Vagina (tissue), 2 donors: Measurements from ENCODE around the gene FANCC.

Experiments
- POLR2A ChIP-seq, 2 donors: fragments of 450-650 bp; IDR thresholded peaks; one replicate each; pipeline ENCODE4 v1.6.1; 2017; ENCODE audit warnings: antibody characterized with exemption in 2 of 2, mild to moderate bottlenecking in 2 of 2, moderate library complexity in 2 of 2
- TF ChIP-seq, protein P1 (sequence below), 3 experiments: fragments of 450-650 bp in 2 of 3; fragments of 200-600 bp in 1 of 3; sonication (generic) in 1 of 3; IDR thresholded peaks; one replicate each; pipeline ENCODE4 v1.5.1; 2017 to 2019; ENCODE audit warnings: antibody characterized with exemption in 3 of 3, mild to moderate bottlenecking in 2 of 3, moderate library complexity in 2 of 3

DNA sequence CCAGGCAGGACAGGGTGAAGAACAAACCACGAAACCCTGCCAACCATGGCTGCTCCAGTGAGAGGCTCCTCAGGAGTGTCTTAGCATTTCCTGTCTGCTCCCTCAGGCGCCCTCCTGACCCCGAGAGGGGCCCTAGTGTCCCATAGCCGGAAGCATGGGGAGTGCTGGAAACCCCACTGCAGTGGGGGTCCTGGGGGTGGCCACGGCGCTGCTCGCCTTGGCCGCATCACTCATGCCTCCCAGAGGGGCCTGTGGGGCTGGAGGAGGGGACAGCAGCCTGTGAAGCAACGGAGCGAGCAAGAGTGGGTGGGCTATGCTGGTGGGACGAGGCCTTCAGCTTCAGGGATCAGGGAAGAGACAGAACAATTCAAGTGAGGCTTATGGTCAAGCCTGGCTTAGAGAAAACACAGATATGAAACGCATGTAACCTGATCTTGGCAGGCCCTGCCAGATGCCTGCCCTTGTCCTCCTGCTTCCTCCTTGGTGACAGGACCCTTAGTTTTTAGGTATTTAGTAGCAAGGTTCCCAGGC, 219.1 kb downstream of the FANCC start:
- TF ChIP-seq, protein P1, sequence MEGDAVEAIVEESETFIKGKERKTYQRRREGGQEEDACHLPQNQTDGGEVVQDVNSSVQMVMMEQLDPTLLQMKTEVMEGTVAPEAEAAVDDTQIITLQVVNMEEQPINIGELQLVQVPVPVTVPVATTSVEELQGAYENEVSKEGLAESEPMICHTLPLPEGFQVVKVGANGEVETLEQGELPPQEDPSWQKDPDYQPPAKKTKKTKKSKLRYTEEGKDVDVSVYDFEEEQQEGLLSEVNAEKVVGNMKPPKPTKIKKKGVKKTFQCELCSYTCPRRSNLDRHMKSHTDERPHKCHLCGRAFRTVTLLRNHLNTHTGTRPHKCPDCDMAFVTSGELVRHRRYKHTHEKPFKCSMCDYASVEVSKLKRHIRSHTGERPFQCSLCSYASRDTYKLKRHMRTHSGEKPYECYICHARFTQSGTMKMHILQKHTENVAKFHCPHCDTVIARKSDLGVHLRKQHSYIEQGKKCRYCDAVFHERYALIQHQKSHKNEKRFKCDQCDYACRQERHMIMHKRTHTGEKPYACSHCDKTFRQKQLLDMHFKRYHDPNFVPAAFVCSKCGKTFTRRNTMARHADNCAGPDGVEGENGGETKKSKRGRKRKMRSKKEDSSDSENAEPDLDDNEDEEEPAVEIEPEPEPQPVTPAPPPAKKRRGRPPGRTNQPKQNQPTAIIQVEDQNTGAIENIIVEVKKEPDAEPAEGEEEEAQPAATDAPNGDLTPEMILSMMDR (IDR thresholded peaks at IDR 0.05): no peak
- no peak for TF ChIP-seq POLR2A (IDR thresholded peaks at IDR 0.05)
